ENCODE results near the gene CLIP2. TPM values are rescaled to one million over a fixed set of nuclear protein-coding genes. Genes with fewer than 3 reads are reported as not detected.
A peak's percentile ranks its signal among the peaks of the same experiment; 100 is the strongest.

The CLIP2 gene
- total RNA-seq, 1 donor from 2014 or later: 32.6 TPM

- Mint-ChIP-seq H3K4me3 (ENCODE audit: unreplicated experiment) (peak overlapping the region; percentile 64), H3K4me1 (ENCODE audit: low read depth) (peaks cover 29% of the 10 kb centered on the region), H3K9me3 (ENCODE audit: low read depth) (no peaks in the 10 kb centered on the region), H3K36me3 (ENCODE audit: low read depth) (no peaks in the 10 kb centered on the region), H3K27me3 (ENCODE audit: low read depth) (no peaks in the 10 kb centered on the region), H3K27ac (ENCODE audit: unreplicated experiment) (peak overlapping the region; percentile 47)
- no peak for DNase-seq (ENCODE audit: low spot score)
- TF ChIP-seq CTCF (IDR thresholded peaks at IDR 0.05): no peak
Measured at GRCh38 chr7:74452748-74453321, 163.6 kb downstream of the CLIP2 start.

- peaks cover 29% of the 10 kb centered on the region for H3K4me1 Mint-ChIP-seq (ENCODE audit: low read depth)
- no peaks in the 10 kb centered on the region for H3K36me3 Mint-ChIP-seq (ENCODE audit: low read depth)
- H3K9me3 Mint-ChIP-seq (ENCODE audit: low read depth): no peaks in the 10 kb centered on the region
- no peak for DNase-seq (ENCODE audit: low spot score)
- peak within 1 kb of the TSS; percentile 72 for H3K4me3 Mint-ChIP-seq (ENCODE audit: unreplicated experiment)
- H3K27ac Mint-ChIP-seq (ENCODE audit: unreplicated experiment): peak within 1 kb of the TSS; percentile 59
- no peaks in the 10 kb centered on the region for H3K27me3 Mint-ChIP-seq (ENCODE audit: low read depth)
- TF ChIP-seq CTCF (IDR thresholded peaks at IDR 0.05): no peak
Measured at GRCh38 chr7:74453322-74454011, 164.3 kb downstream of the CLIP2 start, which contains the start of gene GTF2IRD1. TSS of gene GTF2IRD1 (plus strand) at chr7:74453906. CDS start at chr7:74508081, 54,175 bp downstream.

GRCh38 chr7:74454021-74454924 lies 165.1 kb downstream of the CLIP2 start:
- no peak for TF ChIP-seq CTCF (IDR thresholded peaks at IDR 0.05)
- H3K9me3 Mint-ChIP-seq (ENCODE audit: low read depth): no peaks in the 10 kb centered on the region
- H3K27ac Mint-ChIP-seq (ENCODE audit: unreplicated experiment): peak overlapping the region; percentile 59
- H3K4me1 Mint-ChIP-seq (ENCODE audit: low read depth): peaks cover 29% of the 10 kb centered on the region
- no peak for DNase-seq (ENCODE audit: low spot score)
- peak overlapping the region; percentile 72 for H3K4me3 Mint-ChIP-seq (ENCODE audit: unreplicated experiment)
- no peaks in the 10 kb centered on the region for H3K27me3 Mint-ChIP-seq (ENCODE audit: low read depth)
- H3K36me3 Mint-ChIP-seq (ENCODE audit: low read depth): no peaks in the 10 kb centered on the region

GRCh38 chr7:74454925-74455288 lies 165.7 kb downstream of the CLIP2 start:
- no peaks in the 10 kb centered on the region for H3K27me3 Mint-ChIP-seq (ENCODE audit: low read depth)
- no peaks in the 10 kb centered on the region for H3K9me3 Mint-ChIP-seq (ENCODE audit: low read depth)
- no peak for DNase-seq (ENCODE audit: low spot score)
- H3K4me3 Mint-ChIP-seq (ENCODE audit: unreplicated experiment): peak overlapping the region; percentile 72
- H3K36me3 Mint-ChIP-seq (ENCODE audit: low read depth): no peaks in the 10 kb centered on the region
- peaks cover 29% of the 10 kb centered on the region for H3K4me1 Mint-ChIP-seq (ENCODE audit: low read depth)
- TF ChIP-seq CTCF (IDR thresholded peaks at IDR 0.05): no peak
- H3K27ac Mint-ChIP-seq (ENCODE audit: unreplicated experiment): peak overlapping the region; percentile 63

GRCh38 chr7:74455291-74455804 lies 166.1 kb downstream of the CLIP2 start:
- Mint-ChIP-seq H3K4me3 (ENCODE audit: unreplicated experiment) (peak overlapping the region; percentile 72), H3K36me3 (ENCODE audit: low read depth) (no peaks in the 10 kb centered on the region), H3K9me3 (ENCODE audit: low read depth) (no peaks in the 10 kb centered on the region), H3K27me3 (ENCODE audit: low read depth) (no peaks in the 10 kb centered on the region), H3K27ac (ENCODE audit: unreplicated experiment) (peak overlapping the region; percentile 75), H3K4me1 (ENCODE audit: low read depth) (peaks cover 29% of the 10 kb centered on the region)
- DNase-seq (ENCODE audit: low spot score): no peak
- TF ChIP-seq CTCF (IDR thresholded peaks at IDR 0.05): no peak

All from chondrocyte (in vitro differentiated cells).